Stimulated activated CD4-positive, alpha-beta T cell treated with anti-CD3 and anti-CD28 coated beads, Interleukin-1b, Interleukin-23, amount 100 ng/mL, for 1 hour (primary cell): ENCODE measurements around the gene PODN.

Experiments
- DNase-seq, 2 donors: peaks; one replicate each; pipeline ENCODE4 v3.0.0-alpha.2; 2020; ENCODE audit warnings: low read depth in 2 of 2

Gene PODN

DNA sequence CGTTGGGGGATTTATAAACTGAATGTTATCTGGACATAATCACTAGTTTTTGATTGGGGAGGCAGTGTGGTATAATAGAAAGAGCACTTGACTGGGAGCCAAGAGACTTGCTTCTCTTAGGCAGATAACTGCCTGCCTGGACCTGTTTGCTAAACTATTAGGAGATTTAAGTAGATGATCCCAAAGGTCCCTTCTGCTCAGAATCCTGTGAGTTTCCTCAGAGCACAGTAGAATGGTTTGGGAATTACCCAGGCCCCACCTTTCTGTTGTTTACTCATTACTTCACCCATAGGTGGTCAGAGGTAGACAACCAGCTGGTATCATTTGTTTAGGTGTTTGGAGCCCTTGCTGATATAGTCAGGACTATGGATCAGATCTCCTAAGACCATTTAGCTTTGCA, 10.3 kb upstream of the PODN start:
- DNase-seq = no peak

DNA sequence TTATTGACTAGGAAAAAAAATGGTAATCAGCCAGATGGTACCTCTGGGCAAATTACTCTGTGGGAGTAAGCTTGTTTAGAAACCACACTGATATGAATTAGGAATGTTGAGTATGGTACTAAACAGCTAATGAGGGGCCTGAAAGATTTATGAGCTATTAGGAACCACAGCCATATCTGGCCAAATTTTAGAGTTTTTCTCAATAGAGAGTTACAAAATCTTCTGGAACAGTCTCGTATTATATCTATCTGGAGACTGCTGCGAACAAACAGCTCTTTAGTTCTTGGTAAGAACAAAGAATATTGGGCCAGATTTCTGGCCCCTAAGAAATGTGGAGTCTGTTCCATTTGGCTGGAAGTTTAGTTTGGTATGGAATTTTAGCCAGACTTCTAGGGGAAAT, 4.9 kb upstream of the PODN start:
- no peak for DNase-seq

DNA sequence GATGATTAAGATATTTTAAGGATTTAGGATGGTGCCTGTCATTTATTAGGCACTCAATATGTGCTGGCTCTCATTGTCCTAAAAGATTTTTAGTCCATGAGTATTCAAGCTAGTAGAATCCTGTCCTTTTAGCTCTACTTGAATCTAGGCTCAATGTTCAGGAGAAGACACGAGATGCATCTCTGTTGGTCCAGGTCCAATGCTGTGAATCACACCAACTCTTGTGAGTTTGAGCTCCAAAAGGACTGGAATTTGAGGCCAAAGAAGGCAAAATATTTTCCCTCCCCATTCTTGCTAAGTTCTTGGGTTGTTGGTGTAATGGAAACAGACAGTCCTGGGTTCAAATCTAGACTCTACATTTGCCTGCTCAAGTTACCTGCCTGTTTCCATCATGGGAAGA, 1.4 kb upstream of the PODN start:
- no peak for DNase-seq

DNA sequence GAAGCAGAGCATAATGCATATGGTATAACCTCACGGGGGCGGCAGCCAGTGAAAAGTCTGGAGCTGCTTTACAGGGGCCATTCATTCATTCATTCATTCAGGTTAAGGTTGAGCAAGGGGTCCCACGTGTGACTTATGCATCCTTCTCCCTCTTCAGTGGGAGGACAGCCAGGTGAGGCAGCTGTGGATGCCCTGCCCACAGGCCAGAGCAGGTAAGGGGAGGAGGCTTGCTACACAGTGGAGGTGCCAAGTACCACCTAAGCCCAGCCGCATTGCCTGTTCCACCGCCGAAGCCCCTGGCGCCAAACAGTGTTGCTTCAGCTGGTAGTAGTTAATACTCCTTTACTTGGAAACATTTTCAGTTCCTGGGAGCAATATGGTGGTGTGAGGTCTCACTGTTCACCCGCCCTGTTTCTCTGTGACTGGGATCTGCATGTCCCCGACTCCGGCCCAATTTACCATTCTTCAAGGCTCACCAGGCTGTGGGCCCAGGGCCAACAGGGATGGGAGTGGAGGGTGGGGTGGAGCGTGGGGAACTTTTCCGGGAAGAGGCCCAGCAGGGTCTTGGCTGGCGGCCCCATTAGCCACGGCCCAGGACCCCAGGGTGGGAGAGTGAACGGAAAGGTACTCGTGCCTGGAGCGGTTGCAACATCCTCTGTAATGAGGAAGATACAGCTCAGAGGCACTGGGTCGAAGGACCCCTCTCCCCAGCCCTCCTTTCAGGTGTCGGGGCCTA, 722 bp upstream of the PODN start:
- no peak for DNase-seq

DNA sequence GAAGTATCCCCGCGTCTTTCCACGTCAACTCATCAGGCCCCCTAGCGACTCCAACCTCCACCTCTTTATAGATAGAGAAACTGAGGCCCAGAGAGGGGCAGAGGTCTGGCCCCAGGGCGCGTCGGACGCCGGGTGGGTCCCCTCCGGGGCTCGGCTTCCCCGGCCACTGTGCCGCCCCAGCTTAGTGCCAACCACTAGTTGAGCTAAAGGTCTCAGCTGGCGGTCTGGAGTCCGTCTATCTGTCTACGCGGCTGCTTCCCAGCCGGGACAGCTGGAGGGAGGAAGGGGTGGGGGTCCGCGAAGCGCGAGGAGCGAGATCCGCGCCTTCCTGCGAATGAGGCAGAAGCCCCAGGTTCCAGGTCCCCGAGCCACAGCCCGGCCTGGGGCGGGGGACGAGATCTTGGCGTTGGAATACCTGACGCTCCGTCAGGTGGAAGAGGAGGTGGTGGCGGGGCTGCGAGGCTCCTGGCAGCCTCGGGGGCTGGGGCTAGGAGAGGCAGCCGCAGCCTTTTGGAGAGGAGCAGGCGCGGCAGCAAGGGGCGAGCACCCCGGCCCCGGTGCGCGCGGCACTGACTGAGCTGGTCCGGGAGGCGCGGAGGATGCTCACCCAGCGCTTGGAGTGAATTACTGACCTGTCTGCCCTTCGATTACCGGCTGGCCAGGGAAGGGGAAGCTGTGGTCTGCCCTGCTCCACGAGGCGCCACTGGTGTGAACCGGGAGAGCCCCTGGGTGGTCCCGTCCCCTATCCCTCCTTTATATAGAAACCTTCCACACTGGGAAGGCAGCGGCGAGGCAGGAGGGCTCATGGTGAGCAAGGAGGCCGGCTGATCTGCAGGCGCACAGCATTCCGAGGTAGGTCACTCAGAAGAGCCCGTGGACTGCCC, 937 bp downstream of the PODN start:
- DNase-seq = no peak

DNA sequence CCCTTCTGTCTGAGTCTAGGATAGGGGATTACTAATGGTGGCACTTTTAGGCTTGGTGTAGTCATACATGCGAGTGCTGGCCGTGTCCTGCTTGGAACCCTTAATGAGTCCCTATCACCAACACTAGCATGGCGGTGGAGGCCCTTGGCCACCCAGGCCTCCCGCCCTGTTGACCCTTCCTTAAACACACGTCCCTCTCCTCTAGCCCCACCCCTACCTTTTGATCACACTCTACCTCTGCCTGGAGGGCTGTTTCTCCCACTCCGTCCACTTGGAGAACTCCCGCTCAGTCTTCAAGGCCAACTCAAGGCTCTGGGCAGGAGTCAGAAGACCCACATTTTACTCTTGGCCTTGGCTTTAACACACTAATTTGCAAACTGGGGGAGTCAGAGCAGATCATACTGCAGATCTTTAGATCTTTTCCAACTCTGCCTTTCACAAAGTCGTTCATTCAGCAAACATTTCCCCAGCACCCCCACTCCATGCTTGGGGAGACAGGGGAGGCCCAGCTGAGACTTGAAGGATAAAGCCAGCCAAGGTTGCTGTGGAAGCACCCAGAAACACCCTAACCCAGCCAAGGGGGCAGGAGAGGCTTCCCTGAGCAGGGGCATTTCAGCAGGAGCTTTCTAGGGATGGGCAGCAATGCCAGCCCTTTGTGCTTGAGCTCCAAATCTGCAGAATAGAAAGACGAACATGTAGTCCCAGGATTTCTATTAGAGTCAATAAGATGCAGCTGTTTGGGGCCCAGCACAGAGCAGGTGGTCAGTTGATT, 1.9 kb downstream of the PODN start:
- no peak for DNase-seq

DNA sequence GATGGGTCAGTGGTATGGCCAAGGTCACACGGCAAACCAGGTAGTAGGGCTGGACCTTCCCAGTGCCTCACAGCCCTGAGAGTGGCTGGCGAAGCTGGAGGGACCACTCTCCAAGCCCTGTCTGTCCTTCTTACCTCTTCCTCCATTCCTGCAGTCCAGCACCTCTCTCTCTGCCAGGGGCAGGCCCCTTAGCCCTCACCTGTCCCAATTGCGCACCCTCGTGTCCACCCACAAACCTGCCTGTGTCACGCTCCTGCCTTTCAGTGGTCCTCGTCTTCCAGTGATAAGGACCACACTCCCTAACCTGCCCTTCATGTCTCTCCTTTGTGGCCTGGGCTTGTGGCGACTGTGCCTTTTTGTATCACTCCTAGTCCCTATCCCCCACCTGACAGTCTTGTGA, 3.4 kb downstream of the PODN start:
- DNase-seq = no peak

DNA sequence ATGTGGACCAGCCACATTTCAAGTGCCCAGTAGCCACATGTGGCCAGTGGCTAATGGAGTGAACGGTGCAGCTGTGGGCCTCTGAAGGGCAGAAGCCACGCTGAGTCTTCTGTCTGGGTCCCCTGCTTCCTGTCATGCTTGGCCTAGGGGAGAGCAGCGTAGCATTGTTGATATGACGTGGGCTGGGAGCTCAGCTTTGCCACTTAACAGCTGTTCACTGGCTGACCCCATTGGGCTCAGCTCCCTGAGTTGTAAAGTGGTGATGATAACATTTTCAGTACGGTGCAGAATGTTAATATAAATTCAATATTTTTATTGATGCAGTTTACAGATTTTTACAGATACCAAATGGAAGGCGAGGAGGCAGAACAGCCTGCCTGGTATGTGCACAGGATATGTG, 4.5 kb downstream of the PODN start:
- DNase-seq = no peak

DNA sequence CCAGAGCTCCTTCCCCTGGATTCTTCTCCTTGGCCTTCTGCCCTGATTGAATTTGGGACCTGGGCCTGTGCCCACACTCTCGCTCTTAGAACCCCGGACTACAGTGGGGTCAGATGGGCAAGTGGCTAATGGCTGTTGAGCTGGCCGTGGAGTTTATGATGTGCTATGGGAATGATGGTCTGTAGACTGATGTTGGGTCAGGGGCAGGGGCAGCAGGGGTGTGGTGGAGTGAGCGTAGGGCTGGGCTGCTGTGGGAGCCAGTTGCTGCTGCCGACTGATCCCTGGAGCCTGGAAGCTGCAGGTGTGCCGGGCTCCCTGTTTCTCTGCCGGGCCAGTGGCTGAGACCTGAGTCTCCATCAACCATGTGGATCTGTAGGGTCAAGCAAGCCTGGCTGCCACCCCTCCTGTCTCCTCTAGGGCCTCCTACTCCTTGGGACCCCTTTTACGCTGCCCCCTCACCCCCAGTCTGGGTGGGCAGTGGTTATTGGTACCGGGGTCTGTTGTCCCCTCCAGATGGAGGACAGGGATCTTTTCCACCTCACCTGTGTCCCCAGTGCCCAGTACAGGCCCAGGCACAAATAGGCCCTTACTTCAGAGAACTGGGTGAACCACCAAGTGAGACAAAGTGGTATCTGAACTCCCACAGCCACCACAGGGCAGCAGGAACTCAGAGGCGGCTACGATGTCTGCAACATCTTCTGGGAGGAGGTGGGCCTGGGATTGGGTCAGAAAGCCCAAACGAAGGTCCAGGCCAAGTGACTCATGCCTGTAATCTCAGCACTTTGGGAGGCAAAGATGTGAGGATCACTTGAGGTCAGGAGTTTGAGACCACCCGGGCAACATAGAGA, 5.1 kb downstream of the PODN start:
- DNase-seq = no peak

DNA sequence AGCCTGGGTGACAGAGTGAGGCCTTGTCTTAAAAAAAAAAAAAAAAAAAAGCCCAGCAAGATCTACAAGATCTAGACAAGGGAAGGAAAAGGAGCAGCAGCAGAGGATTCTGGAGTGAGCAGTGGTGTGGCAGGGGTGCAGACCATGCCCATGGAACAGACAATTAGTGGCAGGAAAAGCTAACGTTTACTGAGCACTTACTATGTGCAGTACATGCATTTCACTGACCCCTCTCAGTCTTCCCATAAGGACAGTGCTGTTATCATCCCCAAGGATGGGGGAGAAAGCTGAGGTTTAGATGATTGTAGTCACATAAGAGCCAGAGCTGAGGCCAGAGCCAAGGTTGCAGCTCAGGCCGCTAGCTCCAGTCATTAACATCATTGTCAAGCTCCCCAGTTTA, 5.9 kb downstream of the PODN start:
- no peak for DNase-seq

DNA sequence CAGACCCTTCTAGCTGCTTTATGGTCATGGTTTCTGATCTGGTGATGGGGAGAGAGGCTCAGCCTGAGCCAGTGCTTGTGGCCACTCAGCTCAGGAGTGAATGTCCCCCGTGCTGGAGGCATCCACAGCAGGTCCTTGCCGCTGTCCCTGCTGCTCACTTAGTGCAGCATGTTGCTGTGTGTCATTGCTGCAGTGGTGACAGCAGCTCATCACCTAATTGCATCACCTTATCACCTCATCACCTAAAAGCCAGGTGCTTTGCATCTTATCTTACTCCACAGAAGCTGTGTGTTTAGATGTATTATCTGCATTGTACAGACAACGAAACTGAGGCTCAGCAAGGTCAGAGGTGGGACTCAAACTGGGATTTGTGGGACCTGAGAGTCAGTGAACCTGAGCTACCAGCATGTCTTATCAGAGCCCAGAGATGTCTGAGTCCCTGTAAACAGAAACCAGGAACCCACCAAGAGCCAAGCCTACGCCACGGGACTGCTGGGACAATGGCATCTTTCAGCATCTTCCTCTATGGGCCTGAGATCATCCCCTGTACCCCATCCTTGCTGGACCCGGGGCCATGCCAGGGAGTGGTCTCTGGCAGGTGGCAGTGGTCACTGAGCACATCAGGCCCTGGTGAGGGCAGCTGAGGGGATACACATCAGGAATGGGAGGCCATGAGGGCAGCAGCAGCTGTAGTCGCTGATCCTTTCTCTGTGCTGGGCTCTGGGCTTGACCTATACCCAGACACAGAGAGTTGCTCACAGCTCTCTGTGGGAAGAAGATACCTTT, 6.5 kb downstream of the PODN start:
- no peak for DNase-seq

DNA sequence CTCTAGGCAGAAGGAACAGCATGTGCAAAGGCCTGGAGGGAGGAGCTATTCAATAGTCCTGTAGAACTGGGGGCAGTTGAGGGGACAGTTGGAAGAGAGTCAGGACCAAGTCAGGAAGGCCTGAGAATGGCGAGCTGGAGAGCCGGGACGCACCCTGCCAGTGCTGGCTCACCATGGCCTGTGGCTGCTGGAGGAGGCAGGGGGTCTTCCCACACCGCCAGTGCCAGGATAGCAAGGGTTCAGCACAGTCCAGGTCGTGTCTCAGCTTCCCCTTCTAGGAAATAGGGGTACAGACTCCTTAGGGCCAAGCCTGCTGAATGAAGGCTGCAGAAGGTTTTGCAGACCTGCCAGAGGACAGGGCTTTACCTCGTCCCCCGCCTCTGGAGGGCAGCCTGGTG, 7.3 kb downstream of the PODN start:
- no peak for DNase-seq

DNA sequence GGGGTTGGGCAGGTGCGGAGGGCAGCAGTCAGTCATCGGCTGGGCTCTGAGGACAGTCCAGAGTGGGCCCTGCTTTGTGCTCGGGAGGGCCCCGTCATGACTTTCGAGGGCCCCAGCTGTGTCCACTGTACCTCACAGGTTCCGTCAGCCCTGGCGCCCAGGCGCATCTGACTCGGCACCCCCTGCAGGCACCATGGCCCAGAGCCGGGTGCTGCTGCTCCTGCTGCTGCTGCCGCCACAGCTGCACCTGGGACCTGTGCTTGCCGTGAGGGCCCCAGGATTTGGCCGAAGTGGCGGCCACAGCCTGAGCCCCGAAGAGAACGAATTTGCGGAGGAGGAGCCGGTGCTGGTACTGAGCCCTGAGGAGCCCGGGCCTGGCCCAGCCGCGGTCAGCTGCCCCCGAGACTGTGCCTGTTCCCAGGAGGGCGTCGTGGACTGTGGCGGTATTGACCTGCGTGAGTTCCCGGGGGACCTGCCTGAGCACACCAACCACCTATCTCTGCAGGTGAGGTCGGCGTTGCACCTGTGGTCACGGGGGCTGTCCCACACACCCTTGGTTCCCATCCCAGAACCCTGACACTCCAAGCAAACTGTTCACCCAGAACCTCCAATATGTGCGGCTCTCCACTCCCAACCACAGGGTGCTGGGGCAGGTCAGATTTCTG, 7.8 kb downstream of the PODN start:
- no peak for DNase-seq

DNA sequence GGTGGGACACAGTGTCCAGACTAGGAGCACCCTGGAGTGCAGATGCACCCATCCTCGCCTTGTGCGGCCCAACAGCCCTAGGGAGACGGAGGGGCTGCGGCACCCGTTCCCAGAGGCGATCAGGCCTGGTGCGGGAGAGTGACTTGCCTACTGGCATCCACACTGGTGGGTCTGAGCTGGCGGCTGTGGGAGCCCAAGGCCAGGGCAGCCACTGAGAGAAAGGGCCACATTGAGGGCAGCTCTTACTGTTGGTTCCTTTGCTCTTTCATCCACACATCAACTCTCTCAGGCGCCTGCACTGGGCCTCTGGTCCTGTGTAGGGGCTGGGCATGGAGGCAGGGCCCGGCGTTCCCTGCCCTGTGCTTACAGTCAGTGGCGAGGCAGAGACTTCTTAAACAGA, 8.6 kb downstream of the PODN start:
- no peak for DNase-seq

DNA sequence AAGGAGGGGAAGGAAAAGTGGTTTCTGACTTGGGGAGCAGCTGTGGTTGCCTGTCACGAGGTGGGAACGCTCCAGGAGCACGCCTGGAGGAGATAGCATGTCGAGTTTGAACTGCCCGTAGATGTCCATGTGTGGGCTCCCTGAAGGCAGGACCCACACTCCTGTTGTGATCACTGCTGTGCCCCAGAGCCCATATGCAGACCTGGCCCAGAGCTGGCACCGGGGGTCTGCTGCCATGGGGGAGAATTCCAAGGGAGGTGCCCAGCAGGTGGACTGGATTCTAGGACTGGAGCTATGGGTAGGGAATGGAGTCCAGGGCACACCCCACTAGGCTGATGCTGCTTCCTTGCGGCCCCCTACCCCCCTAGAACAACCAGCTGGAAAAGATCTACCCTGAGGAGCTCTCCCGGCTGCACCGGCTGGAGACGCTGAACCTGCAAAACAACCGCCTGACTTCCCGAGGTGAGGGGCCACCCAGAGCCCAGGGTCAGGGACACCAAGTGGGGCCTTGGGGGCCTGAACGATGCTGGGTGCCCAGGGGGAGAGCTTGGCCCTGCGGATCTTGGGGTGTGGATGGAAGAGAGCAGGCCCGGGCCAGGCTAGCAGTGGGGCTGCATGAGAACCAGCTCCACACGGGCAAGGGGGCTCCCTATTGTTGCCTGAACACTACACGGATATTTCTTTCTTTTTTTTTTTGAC, 9.3 kb downstream of the PODN start:
- no peak for DNase-seq

DNA sequence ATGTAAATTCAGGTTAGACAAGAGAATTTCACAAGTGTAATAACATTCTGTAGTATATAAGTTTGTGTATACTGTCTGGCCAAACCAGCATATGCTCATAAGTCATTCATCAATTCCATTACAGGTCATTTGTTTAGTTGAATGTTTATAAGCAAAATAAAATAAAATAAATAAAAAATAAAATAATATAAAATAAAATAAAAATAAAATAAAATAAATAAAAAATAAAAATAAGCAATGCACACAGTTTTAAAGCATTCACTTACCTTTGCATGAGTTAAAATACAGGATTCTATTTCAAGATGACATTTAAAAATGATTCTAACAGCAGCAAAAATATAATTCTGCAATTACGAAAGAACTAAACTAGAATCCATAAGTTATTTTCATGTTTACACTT, 9.9 kb downstream of the PODN start:
- DNase-seq = no peak

DNA sequence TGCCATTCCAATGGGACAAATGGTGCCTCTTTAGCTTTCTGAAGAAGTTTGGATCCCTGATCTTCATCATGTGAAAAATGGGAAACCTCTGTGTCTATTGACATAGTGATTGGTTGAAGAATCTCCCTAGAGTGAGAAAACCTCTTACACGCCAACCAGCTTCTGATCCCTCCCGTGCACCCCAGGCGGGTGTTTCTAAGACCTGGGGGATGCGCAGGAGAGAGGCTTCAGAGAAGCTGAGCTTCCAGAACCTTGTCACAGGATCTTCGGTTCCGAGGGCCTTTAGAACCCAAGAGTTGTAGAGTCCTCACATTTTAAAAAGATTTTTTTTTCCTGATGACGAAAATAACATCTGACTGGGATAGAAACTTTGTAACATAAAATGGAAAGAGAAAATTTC, 11.3 kb downstream of the PODN start:
- DNase-seq = no peak

DNA sequence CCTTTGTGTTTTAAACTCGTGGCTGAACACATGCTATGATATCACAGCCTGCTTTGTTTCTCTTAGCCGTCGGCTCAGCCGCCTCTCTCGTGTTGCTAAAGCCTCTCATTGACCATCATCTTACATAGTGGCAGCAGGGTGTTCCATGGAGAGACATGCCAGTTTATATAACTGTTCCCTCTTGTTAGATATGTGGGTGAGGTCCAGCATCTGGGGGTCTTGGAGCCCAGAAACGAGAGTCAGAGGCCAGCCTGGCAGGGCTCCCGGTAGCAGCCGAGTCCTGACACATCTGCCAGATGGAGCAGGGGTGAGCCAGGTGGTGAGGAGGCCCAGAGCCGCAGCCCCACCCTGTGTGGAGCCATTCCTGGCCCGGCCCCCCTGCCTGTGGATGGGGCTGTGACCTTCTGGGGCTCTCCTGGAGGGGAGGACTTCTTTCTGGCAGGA, 11.9 kb downstream of the PODN start:
- DNase-seq = no peak

DNA sequence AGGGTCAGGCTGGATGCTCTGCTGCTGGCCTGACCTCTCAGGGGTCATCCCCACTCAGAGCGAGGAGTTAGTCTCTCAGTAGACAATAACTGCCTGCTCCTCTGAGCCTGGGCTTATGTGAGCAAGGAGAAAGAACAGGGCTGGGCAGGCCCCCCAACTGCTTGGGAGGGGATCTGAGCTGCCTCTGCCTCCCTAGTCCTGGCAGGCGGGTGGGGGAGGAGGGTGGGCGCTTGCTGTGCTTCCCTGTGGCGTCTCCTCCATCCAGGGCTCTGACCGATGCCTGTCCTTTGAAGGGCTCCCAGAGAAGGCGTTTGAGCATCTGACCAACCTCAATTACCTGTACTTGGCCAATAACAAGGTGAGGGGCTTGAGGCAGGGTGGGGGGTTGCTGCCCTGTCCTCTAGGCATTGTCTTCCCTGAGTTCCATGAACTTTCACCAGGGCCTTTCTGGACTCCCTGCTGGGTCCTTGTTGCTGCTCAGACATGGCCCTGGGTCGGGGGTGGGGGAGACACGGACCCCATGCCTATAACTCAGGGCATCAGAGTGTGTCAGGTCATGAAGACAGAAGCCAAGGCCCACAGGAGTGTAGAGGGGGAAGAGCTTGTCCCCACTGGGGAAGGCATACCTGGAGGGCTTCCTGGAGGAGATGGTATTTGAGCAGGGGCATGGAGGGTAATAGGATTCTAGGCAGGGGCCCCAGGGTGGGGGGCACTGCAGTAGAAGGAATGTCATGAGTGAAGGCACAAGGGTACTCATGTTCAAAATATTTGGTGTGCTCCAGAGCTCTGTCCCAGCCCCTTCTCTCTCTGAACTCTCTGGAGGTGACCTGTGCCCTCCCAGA, 12.5 kb downstream of the PODN start:
- DNase-seq = no peak
